ENCODE measurements around the gene ZFYVE9.

Gene ZFYVE9

GRCh38 chr1:52191395-52191965 lies 49.6 kb downstream of the ZFYVE9 start:
- no peak for TF ChIP-seq CTCF (IDR thresholded peaks at IDR 0.05; ENCODE audit: poor library complexity, severe bottlenecking)
- DNase-seq (ENCODE audit: low spot score), result no peak
- H3K4me3 ChIP-seq (ENCODE audit: severe bottlenecking), result no peak overlapping the region

GRCh38 chr1:52192024-52192423 lies 50.1 kb downstream of the ZFYVE9 start:
- Histone ChIP-seq H3K4me1 (ENCODE audit: insufficient read depth, poor library complexity, severe bottlenecking) (peaks cover 14% of the 10 kb centered on the region), H3K36me3 (ENCODE audit: low read depth) (no peaks in the 10 kb centered on the region), H3K9me3 (ENCODE audit: severe bottlenecking) (no peaks in the 10 kb centered on the region), H3K4me3 (ENCODE audit: severe bottlenecking) (no peak overlapping the region), H3K27ac (ENCODE audit: poor library complexity, severe bottlenecking) (peak overlapping the region; percentile 9), H3K27me3 (ENCODE audit: insufficient read depth, poor library complexity, severe bottlenecking) (no peaks in the 10 kb centered on the region)
- TF ChIP-seq CTCF (IDR thresholded peaks at IDR 0.05; ENCODE audit: poor library complexity, severe bottlenecking), result no peak
- no peak for DNase-seq (ENCODE audit: low spot score)
- ATAC-seq (ENCODE audit: low read depth), result peak; percentile 49; the same call in 2 of the 3 replicates

More at GRCh38 chr1:52191395-52191965, 49.6 kb downstream of the ZFYVE9 start:
- Histone ChIP-seq H3K4me1 (ENCODE audit: insufficient read depth, poor library complexity, severe bottlenecking) (peaks cover 14% of the 10 kb centered on the region), H3K27ac (ENCODE audit: poor library complexity, severe bottlenecking) (no peak overlapping the region), H3K36me3 (ENCODE audit: low read depth) (no peaks in the 10 kb centered on the region), H3K9me3 (ENCODE audit: severe bottlenecking) (no peaks in the 10 kb centered on the region), H3K27me3 (ENCODE audit: insufficient read depth, poor library complexity, severe bottlenecking) (no peaks in the 10 kb centered on the region)
- no peak; the same call in 2 of the 3 replicates for ATAC-seq (ENCODE audit: low read depth)

GRCh38 chr1:52192436-52192835 lies 50.5 kb downstream of the ZFYVE9 start:
- Histone ChIP-seq H3K27me3 (ENCODE audit: insufficient read depth, poor library complexity, severe bottlenecking) (no peaks in the 10 kb centered on the region), H3K36me3 (ENCODE audit: low read depth) (no peaks in the 10 kb centered on the region), H3K9me3 (ENCODE audit: severe bottlenecking) (no peaks in the 10 kb centered on the region), H3K4me3 (ENCODE audit: severe bottlenecking) (no peak overlapping the region), H3K27ac (ENCODE audit: poor library complexity, severe bottlenecking) (peak overlapping the region; percentile 9), H3K4me1 (ENCODE audit: insufficient read depth, poor library complexity, severe bottlenecking) (peaks cover 14% of the 10 kb centered on the region)
- ATAC-seq (ENCODE audit: low read depth) (peak; percentile 84), DNase-seq (ENCODE audit: low spot score) (no peak)
- no peak for TF ChIP-seq CTCF (IDR thresholded peaks at IDR 0.05; ENCODE audit: poor library complexity, severe bottlenecking)

- ATAC-seq (ENCODE audit: low read depth) (no peak), DNase-seq (ENCODE audit: low spot score) (no peak)
- no peaks in the 10 kb centered on the region for H3K27me3 ChIP-seq (ENCODE audit: insufficient read depth, poor library complexity, severe bottlenecking)
- peaks cover 14% of the 10 kb centered on the region for H3K4me1 ChIP-seq (ENCODE audit: insufficient read depth, poor library complexity, severe bottlenecking)
- TF ChIP-seq CTCF (IDR thresholded peaks at IDR 0.05; ENCODE audit: poor library complexity, severe bottlenecking), result no peak
- no peaks in the 10 kb centered on the region for H3K9me3 ChIP-seq (ENCODE audit: severe bottlenecking)
- no peak overlapping the region for H3K27ac ChIP-seq (ENCODE audit: poor library complexity, severe bottlenecking)
- no peaks in the 10 kb centered on the region for H3K36me3 ChIP-seq (ENCODE audit: low read depth)
- no peak overlapping the region for H3K4me3 ChIP-seq (ENCODE audit: severe bottlenecking)
These were observed 52.1 kb downstream of the ZFYVE9 start for GRCh38 chr1:52193985-52194384.

- peaks cover 14% of the 10 kb centered on the region for H3K4me1 ChIP-seq (ENCODE audit: insufficient read depth, poor library complexity, severe bottlenecking)
- no peak for DNase-seq (ENCODE audit: low spot score)
- H3K9me3 ChIP-seq (ENCODE audit: severe bottlenecking), result no peaks in the 10 kb centered on the region
- ATAC-seq (ENCODE audit: low read depth), result no peak
- no peak overlapping the region for H3K4me3 ChIP-seq (ENCODE audit: severe bottlenecking)
- no peak for TF ChIP-seq CTCF (IDR thresholded peaks at IDR 0.05; ENCODE audit: poor library complexity, severe bottlenecking)
- no peaks in the 10 kb centered on the region for H3K27me3 ChIP-seq (ENCODE audit: insufficient read depth, poor library complexity, severe bottlenecking)
- no peak overlapping the region for H3K27ac ChIP-seq (ENCODE audit: poor library complexity, severe bottlenecking)
- H3K36me3 ChIP-seq (ENCODE audit: low read depth), result no peaks in the 10 kb centered on the region
These were observed 53.3 kb downstream of the ZFYVE9 start for GRCh38 chr1:52195161-52195560.

Measured in RWPE2 (cell line).